ENCODE measurements around the gene RABGGTA. TPM values are rescaled to one million over a fixed set of nuclear protein-coding genes. Genes with fewer than 3 reads are reported as not detected.
"Not testable (repeated sequence)": the region's sequence is repeated elsewhere in the genome, so short reads cannot be mapped to it uniquely, and the experiment has no call there.

RABGGTA gene
- total and polyA plus RNA-seq, 10 of the 15 experiments (the other 5 are each of a cell fraction or from before 2014, with no cell fraction given) = 19.1 to 75.6 (median 46.9) TPM

DNA sequence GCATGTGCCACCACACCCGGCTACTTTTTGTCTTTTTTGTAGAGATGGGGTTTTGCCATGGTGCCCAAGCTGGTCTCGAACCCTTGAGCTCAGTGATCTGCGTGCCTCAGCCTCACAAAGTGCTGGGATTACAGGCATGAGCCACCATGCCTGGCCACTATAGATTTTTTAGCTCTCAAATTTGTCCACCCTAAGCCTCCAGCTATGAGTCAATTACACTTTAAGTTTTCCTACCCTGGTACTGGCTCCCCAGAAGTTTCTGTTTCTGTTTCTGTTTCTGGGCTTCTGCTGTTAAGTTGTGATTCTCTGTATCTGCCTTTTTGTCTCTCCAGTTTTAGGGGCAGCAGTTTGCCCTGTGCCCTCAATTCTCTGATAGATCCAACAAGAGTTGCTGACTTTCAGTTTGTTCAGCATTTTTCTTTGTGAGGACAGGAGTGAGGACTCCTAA is 24.6 kb downstream of the RABGGTA start (continued):
- TF ChIP-seq, protein P1, sequence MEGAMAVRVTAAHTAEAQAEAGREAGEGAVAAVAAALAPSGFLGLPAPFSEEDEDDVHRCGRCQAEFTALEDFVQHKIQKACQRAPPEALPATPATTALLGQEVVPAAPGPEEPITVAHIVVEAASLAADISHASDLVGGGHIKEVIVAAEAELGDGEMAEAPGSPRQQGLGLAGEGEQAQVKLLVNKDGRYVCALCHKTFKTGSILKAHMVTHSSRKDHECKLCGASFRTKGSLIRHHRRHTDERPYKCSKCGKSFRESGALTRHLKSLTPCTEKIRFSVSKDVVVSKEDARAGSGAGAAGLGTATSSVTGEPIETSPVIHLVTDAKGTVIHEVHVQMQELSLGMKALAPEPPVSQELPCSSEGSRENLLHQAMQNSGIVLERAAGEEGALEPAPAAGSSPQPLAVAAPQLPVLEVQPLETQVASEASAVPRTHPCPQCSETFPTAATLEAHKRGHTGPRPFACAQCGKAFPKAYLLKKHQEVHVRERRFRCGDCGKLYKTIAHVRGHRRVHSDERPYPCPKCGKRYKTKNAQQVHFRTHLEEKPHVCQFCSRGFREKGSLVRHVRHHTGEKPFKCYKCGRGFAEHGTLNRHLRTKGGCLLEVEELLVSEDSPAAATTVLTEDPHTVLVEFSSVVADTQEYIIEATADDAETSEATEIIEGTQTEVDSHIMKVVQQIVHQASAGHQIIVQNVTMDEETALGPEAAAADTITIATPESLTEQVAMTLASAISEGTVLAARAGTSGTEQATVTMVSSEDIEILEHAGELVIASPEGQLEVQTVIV (IDR thresholded peaks at IDR 0.05; ENCODE audit: borderline replicate concordance, partially characterized antibody) = no peak
- 0 out of 2 replicates have a peak, but pooled peaks have one; percentile 52 for TF ChIP-seq ZNF217 (IDR thresholded peaks at IDR 0.05)

DNA sequence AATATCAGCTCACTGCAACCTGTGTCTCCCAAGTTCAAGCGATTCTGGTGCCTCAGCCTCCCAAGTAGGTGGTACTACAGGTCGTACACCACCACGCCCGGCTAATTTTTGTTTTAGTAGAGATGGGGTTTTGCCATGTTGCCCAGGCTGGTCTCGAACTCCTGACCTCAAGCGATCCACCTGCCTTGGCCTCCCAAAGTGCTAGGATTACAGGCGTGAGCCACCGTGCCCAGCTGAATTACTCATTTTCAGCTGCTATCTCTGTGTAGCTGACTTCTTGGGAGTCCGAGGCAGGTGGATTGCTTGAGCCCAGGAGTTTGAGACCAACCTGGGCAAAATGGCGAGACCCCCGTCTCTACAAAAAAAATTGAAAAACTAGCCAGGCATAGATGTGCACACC is 26.0 kb downstream of the RABGGTA start:
- DNase-seq (ENCODE audit: low read depth, low spot score); H3K4me3 ChIP-seq; ATAC-seq; in situ Hi-C loops (cut with MboI); H2AFZ ChIP-seq (ENCODE audit: control insufficient read depth, low read depth, low read length); H3K27me3 ChIP-seq (replicated peaks in 1 of 2; ENCODE audit: control insufficient read depth in 2 of 2, insufficient read depth in 2 of 2, low read length in 1 of 2); H3K9ac ChIP-seq (ENCODE audit: control insufficient read depth, insufficient read depth, low read length); H3K27ac ChIP-seq (ENCODE audit: control insufficient read depth, insufficient read depth); intact Hi-C loops (cut with micrococcal nuclease; ENCODE audit: unreplicated experiment); FAIRE-seq; BruUV-seq (replicated peaks); H3K9me3 ChIP-seq (replicated peaks; ENCODE audit: control insufficient read depth, insufficient read depth, low read length); H4K20me1 ChIP-seq (ENCODE audit: control insufficient read depth, insufficient read depth); H3K36me3 ChIP-seq (ENCODE audit: control insufficient read depth in 2 of 2, insufficient read depth in 2 of 2, low read length in 1 of 2); H3K4me2 ChIP-seq (ENCODE audit: control insufficient read depth, insufficient read depth): not testable (repeated sequence)
- ChIA-PET POLR2A (interaction anchor here (0.7 to 9.2 kb wide), 8 partner anchors 26 to 209 kb away, joined by 3 to 171 read pairs (median 4); partner anchors contain the start of genes CHMP4A, DHRS1, NOP9 and RABGGTA), RAD21 (ENCODE audit: unreplicated experiment) (interaction anchor here (1.0 to 7.2 kb wide), 5 partner anchors 27 to 109 kb away, joined by 4 to 231 read pairs (median 27); partner anchors contain the start of genes CIDEB, DHRS1, NOP9 and PSME1), CTCF (interaction anchor here (0.8 to 12.3 kb wide), 9 partner anchors 32 to 191 kb away, joined by 3 to 368 read pairs (median 9); partner anchors contain the start of genes CHMP4A, CIDEB, DHRS1 and LTB4R), SMC1A (ENCODE audit: uncharacterized antibody, unreplicated experiment) (interaction anchor here (0.6 to 11.0 kb wide), 10 partner anchors 20 to 693 kb away, joined by 3 to 201 read pairs (median 9); partner anchors contain the start of genes CIDEB, DHRS1, NOP9 and RABGGTA)
- Histone ChIP-seq H3K4me1 (ENCODE audit: control insufficient read depth, insufficient read depth, low read length) (peaks cover 41% of the 10 kb centered on the region), H3K79me2 (ENCODE audit: control insufficient read depth, insufficient read depth, low read length) (peaks cover 14% of the 10 kb centered on the region)
- WGBS (ENCODE audit: insufficient coverage, insufficient replicate concordance, low lambda C conversion rate, missing lambda C conversion rate) = 98% methylated on average over 11 of the region's 11 CpGs

All from GM12878 (cell line).